Coronary artery (tissue), 2 donors: ENCODE data around the gene TAS2R60.
A peak's percentile ranks its signal among the peaks of the same experiment; 100 is the strongest.

Experiments used
- DNase-seq: peaks from one replicate; pipeline ENCODE4 v3.0.0-alpha.2; 2017; ENCODE audit warnings: low spot score
- H3K27ac ChIP-seq, 2 donors: fragments of 200-600 bp; sonication (generic); one replicate each; pipeline ENCODE4 v1.5.1; 2016 to 2019
- H3K4me3 ChIP-seq: fragments of 200-600 bp; sonication (generic); 2 replicates; pipeline ENCODE4 v1.5.1; 2016; ENCODE audit warnings: mild to moderate bottlenecking, moderate library complexity
- CTCF ChIP-seq: fragments of 200-600 bp; sonication (generic); IDR thresholded peaks from one replicate; pipeline ENCODE4 v1.5.1; 2019; ENCODE audit warnings: antibody characterized with exemption

The TAS2R60 gene

GRCh38 chr7:143406002-143406357 is 37.3 kb upstream of the TAS2R60 start:
- no peak overlapping the region for H3K27ac ChIP-seq
- TF ChIP-seq CTCF: no peak
- DNase-seq: no peak
- H3K4me3 ChIP-seq: no peak overlapping the region

- DNase-seq: no peak
- Histone ChIP-seq H3K27ac (no peak overlapping the region), H3K4me3 (no peak overlapping the region)
- TF ChIP-seq CTCF: no peak
These were observed 35.7 kb upstream of the TAS2R60 start for GRCh38 chr7:143407287-143408251.

- TF ChIP-seq CTCF: no peak
- Histone ChIP-seq H3K27ac (no peak overlapping the region), H3K4me3 (peak overlapping the region; percentile 42)
- DNase-seq: no peak
These were observed 35.0 kb upstream of the TAS2R60 start for GRCh38 chr7:143408252-143408685.

- TF ChIP-seq CTCF: no peak
- DNase-seq: no peak
- Histone ChIP-seq H3K4me3 (peak within 1 kb of the TSS; percentile 42), H3K27ac (no peak within 1 kb of the TSS)
These were observed 34.3 kb upstream of the TAS2R60 start, which contains the start of gene EPHA1 for GRCh38 chr7:143408686-143409561. Gene EPHA1 (minus strand): TSS chr7:143408856. CDS start chr7:143408805, 51 bp downstream.

GRCh38 chr7:143410521-143411004 is 32.7 kb upstream of the TAS2R60 start:
- TF ChIP-seq CTCF: no peak
- no peak overlapping the region for H3K4me3 ChIP-seq
- no peak overlapping the region for H3K27ac ChIP-seq
- no peak for DNase-seq

- no peak for TF ChIP-seq CTCF
- H3K27ac ChIP-seq: no peak overlapping the region
- no peak overlapping the region for H3K4me3 ChIP-seq
- DNase-seq: no peak
These were observed 31.1 kb upstream of the TAS2R60 start for GRCh38 chr7:143411976-143412708.
